AG09319 (cell line): ENCODE results near the gene RPL38.

Experiments
- DNase-seq: peaks from one replicate; pipeline ENCODE4 v3.0.0-alpha.2; 2010; ENCODE audit warnings: low read depth; ENCODE audit errors: extremely low read depth
- CTCF ChIP-seq: IDR thresholded peaks from 2 replicates; pipeline ENCODE4 v1.5.1; 2011; ENCODE audit warnings: low read depth, mild to moderate bottlenecking, inconsistent platforms, low read length, moderate library complexity

RPL38 gene

DNA sequence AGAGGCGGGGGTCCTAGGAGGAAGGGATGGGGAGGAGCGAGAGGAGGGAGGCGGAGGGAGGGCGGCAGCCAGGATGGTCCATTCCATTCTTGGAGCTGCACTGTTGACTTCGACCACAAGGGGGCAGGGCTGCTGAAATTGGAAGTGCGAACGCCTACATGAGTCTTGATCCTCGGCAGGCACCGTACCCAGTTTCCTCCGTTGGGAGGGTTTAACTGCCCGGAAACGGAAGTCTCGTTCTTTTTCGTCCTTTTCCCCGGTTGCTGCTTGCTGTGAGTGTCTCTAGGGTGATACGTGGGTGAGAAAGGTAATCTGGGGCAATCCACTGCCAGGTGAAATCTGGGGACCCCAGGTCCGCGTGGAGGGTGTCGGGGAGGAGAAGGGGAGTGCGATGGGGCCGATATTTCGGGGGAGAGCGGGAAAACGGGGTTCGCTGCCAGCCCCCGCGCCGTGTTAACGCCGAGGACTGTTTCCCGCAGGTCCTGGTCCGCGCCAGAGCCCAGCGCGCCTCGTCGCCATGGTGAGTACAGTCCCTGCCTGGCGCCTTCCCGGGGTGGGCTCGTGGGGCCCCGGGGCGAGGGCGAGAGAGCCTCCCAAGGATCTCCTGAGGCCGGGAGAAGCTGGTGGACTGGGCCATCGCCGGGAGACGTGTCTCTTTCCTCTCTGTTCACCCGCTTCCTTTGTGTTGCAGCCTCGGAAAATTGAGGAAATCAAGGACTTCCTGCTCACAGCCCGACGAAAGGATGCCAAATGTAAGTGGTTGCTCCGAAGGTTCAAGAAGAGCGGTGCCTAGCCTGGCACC, at the start of gene RPL38:
Gene RPL38 (plus strand): TSS at position 240 of the 802 bp plus-strand sequence. CDS start 278 bp downstream, at position 518.
- TF ChIP-seq CTCF: peak; percentile 96
- DNase-seq: peak; percentile 93

DNA sequence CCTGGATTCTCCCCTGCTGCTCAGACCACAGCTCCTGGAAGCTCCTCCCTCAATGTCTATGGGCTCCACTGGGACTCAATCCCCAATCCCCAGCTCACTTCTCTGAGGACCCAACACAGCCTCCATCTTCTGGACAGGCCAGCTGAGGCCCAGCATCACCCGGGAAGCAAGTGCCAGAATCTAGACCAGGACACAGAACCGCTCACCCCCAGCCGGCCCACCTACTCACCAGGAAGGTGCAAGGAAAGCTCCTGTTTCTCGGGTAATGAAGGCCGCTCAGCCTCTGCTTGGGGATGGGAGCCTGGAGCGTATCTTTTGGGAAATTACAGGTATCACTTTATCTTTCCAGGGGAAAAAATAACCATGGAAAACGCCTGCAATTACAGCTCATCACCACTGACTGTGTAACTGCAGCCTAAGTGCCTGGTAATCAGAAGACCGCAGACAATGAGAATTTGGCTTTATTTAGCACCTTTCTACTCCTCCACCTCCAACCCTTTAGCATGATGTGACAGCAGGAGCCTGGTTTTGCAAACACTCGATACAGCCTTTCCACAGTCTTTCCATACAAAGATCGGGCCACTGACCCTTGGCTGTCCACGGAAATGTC, 49.6 kb upstream of the RPL38 start:
- TF ChIP-seq CTCF: no peak
- DNase-seq: no peak

GRCh38 chr17:74156878-74157277, 46.6 kb upstream of the RPL38 start:
- TF ChIP-seq CTCF: no peak
- no peak for DNase-seq

DNA sequence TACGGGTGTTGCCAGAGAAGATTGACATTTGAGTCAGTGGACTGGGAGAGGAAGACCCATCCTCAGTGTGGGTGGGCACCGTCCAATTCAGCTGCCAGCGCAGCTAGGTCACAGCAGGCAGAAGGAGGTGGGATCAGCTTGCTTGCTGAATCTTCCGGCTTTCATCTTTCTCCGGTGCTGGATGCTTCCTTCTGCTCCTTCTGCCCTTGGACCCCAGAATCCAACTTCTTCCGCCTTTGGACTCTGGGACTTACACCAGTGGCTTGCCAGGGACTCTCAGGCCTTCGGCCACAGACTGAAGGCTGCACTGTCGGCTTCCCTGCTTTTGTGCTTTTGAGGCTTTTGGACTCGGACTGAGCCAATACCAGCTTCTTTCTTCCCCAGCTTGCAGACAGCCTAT, 46.1 kb upstream of the RPL38 start:
- no peak for DNase-seq
- no peak for TF ChIP-seq CTCF

DNA sequence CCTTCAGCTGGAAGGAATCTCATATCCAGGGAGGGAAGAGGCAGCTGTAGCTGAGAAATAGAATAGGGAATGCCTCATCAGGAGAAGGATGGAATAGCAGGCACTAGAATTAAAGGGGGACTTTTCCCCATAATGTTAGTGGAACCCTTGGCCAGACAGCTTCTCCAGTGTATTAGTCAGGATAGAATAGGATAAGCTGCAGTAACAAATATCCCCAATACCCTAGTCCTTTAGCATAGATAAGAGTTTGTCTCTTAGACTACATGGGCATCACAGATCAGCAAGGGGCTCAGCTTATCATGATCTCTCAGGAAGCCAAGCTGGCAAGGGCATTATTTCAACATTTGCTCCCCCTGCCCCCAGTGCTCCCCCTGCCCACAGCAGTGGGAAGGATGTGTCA, 44.7 kb upstream of the RPL38 start:
- no peak for DNase-seq
- TF ChIP-seq CTCF: no peak

DNA sequence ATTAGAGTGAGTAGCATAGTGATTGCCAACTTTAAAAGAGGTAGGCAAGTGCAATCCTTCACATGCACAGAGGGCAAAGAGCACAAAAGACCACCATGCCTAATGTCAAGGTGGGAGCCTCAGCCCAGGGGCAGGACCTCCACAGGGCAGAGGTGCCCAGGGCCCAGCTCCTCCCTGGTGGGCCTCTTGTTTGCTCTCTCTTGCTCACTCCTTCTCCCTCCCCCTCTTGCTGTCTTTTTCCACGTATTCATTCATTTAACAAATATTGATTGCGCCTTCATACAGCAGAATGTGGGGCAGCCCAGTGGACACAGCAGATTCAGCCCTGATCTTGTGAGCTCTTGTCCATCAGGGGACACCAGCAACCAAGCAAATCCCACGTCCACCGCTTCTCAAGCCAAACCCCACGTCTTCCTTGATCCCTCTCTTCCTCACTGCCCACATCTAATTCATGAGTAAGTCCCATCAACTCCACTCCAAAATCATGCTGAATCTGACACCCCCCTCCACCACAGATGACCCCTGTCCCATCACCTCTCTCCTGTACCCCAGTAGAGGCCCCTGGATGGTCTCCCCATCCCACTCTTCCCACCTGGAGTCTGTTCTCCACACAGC, 44.1 kb upstream of the RPL38 start:
- no peak for TF ChIP-seq CTCF
- DNase-seq: no peak
